HEK293 (cell line): ENCODE results near the gene MRPS24.

Experiments used
- CTCF ChIA-PET: fragments of 350-600 bp; formaldehyde crosslinking; extraction: SDS; loops from one replicate; lab custom pipeline; 2021; ENCODE audit warnings: antibody characterized with exemption; lab: Yijun Ruan, JAX
- POLR2A ChIA-PET: fragments of 300-600 bp; formaldehyde crosslinking; extraction: SDS; loops from one replicate; lab custom pipeline; 2020; ENCODE audit warnings: antibody characterized with exemption, inconsistent platforms; lab: Yijun Ruan, JAX
- H3K27ac ChIP-seq: fragments of 200-500 bp; sonication (Bioruptor generic); 2 replicates; pipeline ENCODE4 v1.5.1; 2014; ENCODE audit warnings: low read depth, low read length, control low read depth, inconsistent platforms; ENCODE audit errors: extremely low read depth
- H3K36me3 ChIP-seq, 2 experiments: fragments of 200-500 bp in 1 of 2; sonication (Bioruptor generic) in 1 of 2; 1 replicate in 1 of 2; 2 replicates in 1 of 2; pipeline ENCODE4 v1.5.1; 2014 to 2017; ENCODE audit warnings: inconsistent platforms in 2 of 2, low read length in 2 of 2; ENCODE audit not compliant: control insufficient read depth in 2 of 2, insufficient read depth in 1 of 2
- H3K4me1 ChIP-seq: fragments of 200-500 bp; sonication (Bioruptor generic); 2 replicates; pipeline ENCODE4 v1.5.1; 2014; ENCODE audit warnings: mild to moderate bottlenecking, low read length, inconsistent platforms; ENCODE audit not compliant: control insufficient read depth, insufficient read depth
- H3K4me3 ChIP-seq: 2 replicates; pipeline ENCODE4 v1.5.1; 2011; ENCODE audit warnings: low read depth, mild to moderate bottlenecking, control low read depth, low read length, moderate library complexity
- H3K9me3 ChIP-seq: fragments of 200-500 bp; sonication (Bioruptor generic); 2 replicates; pipeline ENCODE4 v1.5.1; 2014; ENCODE audit warnings: low read depth, low read length, inconsistent platforms; ENCODE audit not compliant: control insufficient read depth, insufficient read depth
- BCL11A ChIP-seq: fragments of 450-650 bp; formaldehyde crosslinking; IDR thresholded peaks from 2 replicates; pipeline ENCODE4 v1.5.1; 2016; ENCODE audit warnings: low read depth, missing biosample characterization, missing genetic modification characterization
- CTCF ChIP-seq: fragments of 450-650 bp; formaldehyde crosslinking; IDR thresholded peaks from 2 replicates; pipeline ENCODE4 v1.5.1; 2016; ENCODE audit warnings: missing biosample characterization, missing genetic modification characterization
- MZF1 ChIP-seq: fragments of 450-650 bp; formaldehyde crosslinking; IDR thresholded peaks from 2 replicates; pipeline ENCODE4 v1.5.1; 2017; ENCODE audit warnings: missing biosample characterization, missing genetic modification characterization, borderline replicate concordance
- PBX3 ChIP-seq: sonication (generic); formaldehyde crosslinking; IDR thresholded peaks from 2 replicates; pipeline ENCODE4 v1.8.1; 2022; ENCODE audit warnings: mild to moderate bottlenecking, moderate library complexity, missing genetic modification reagents
- RBAK ChIP-seq: fragments of 450-650 bp; formaldehyde crosslinking; IDR thresholded peaks from 2 replicates; pipeline ENCODE4 v1.5.1; 2016; ENCODE audit warnings: missing biosample characterization, missing genetic modification characterization
- ZBTB49 ChIP-seq: fragments of 450-650 bp; formaldehyde crosslinking; IDR thresholded peaks from 2 replicates; pipeline ENCODE4 v1.5.1; 2016; ENCODE audit warnings: missing biosample characterization, missing genetic modification characterization, low read depth
- ZBTB7A ChIP-seq: fragments of 450-650 bp; formaldehyde crosslinking; IDR thresholded peaks from 2 replicates; pipeline ENCODE4 v1.5.1; 2016; ENCODE audit warnings: low read depth, missing biosample characterization, missing genetic modification characterization
- ZFP69B ChIP-seq: fragments of 450-650 bp; formaldehyde crosslinking; IDR thresholded peaks from 2 replicates; pipeline ENCODE4 v1.5.1; 2016; ENCODE audit warnings: missing biosample characterization, missing genetic modification characterization
- ZNF121 ChIP-seq: fragments of 450-650 bp; formaldehyde crosslinking; IDR thresholded peaks from 2 replicates; pipeline ENCODE4 v1.5.1; 2016; ENCODE audit warnings: missing biosample characterization, missing genetic modification characterization
- ZNF223 ChIP-seq: fragments of 450-650 bp; formaldehyde crosslinking; IDR thresholded peaks from 2 replicates; pipeline ENCODE4 v1.5.1; 2016; ENCODE audit warnings: missing biosample characterization, missing genetic modification characterization
- ZNF362 ChIP-seq: fragments of 450-650 bp; formaldehyde crosslinking; IDR thresholded peaks from 2 replicates; pipeline ENCODE4 v1.5.1; 2016; ENCODE audit warnings: missing biosample characterization, missing genetic modification characterization
- ZNF513 ChIP-seq: fragments of 450-650 bp; IDR thresholded peaks from 2 replicates; pipeline ENCODE4 v1.5.1; 2018; ENCODE audit warnings: missing biosample characterization, missing genetic modification characterization
- ZNF692 ChIP-seq: fragments of 450-650 bp; formaldehyde crosslinking; IDR thresholded peaks from 2 replicates; pipeline ENCODE4 v1.5.1; 2016; ENCODE audit warnings: missing biosample characterization, missing genetic modification characterization
- ZSCAN16 ChIP-seq: fragments of 450-650 bp; formaldehyde crosslinking; IDR thresholded peaks from 2 replicates; pipeline ENCODE4 v1.5.1; 2016; ENCODE audit warnings: missing biosample characterization, missing genetic modification characterization

Gene MRPS24

GRCh38 chr7:43884617-43885016 is 15.3 kb upstream of the MRPS24 start:
- Histone ChIP-seq H3K4me1 (no peaks in the 10 kb centered on the region), H3K36me3 (peaks cover 32 to 48% of the 10 kb centered on the region in 2 experiments), H3K4me3 (no peak overlapping the region), H3K27ac (no peak overlapping the region), H3K9me3 (no peaks in the 10 kb centered on the region)
- ChIA-PET POLR2A (interaction anchor here (1.3 kb wide), 1 partner anchor 15 kb away, joined by 5 read pairs; the partner anchor contains the start of gene MRPS24), CTCF (interaction anchor here (0.6 kb wide), 1 partner anchor 65 kb away, joined by 4 read pairs; no protein-coding TSS in a partner anchor)
- TF ChIP-seq CTCF: no peak
- no peak for TF ChIP-seq ZBTB49 (tag by site-specific recombination)
- no peak for TF ChIP-seq ZFP69B
- TF ChIP-seq MZF1 (tag by site-specific recombination): no peak
- TF ChIP-seq ZNF513 (tag by site-specific recombination): no peak
- TF ChIP-seq PBX3 (CRISPR knock-in tag): no peak
- TF ChIP-seq ZNF121 (tag by site-specific recombination): 0 out of 2 replicates have a peak, but pooled peaks have one; percentile 31

GRCh38 chr7:43884209-43884608 is 14.9 kb upstream of the MRPS24 start:
- POLR2A ChIA-PET: interaction anchor here (1.3 kb wide), 1 partner anchor 15 kb away, joined by 5 read pairs; the partner anchor contains the start of gene MRPS24

More at GRCh38 chr7:43884209-43884608, 14.9 kb upstream of the MRPS24 start:
- Histone ChIP-seq H3K9me3 (no peaks in the 10 kb centered on the region), H3K4me1 (no peaks in the 10 kb centered on the region), H3K27ac (no peak overlapping the region), H3K4me3 (no peak overlapping the region), H3K36me3 (peaks cover 32 to 52% of the 10 kb centered on the region in 2 experiments)
- TF ChIP-seq ZNF362 (no peak), ZBTB7A (no peak), ZNF692 (tag by site-specific recombination) (no peak), ZSCAN16 (no peak), ZNF223 (tag by site-specific recombination) (no peak), BCL11A (tag by site-specific recombination) (no peak), RBAK (tag by site-specific recombination) (no peak)
- CTCF ChIA-PET: interaction anchor here (0.6 kb wide), 1 partner anchor 65 kb away, joined by 4 read pairs; no protein-coding TSS in a partner anchor
